K562 (cell line): ENCODE measurements around the gene ABHD8. TPM values are rescaled to one million over a fixed set of nuclear protein-coding genes. Genes with fewer than 3 reads are reported as not detected.

Experiments
- BMI1 ChIP-seq: fragments of 150-350 bp; IDR thresholded peaks from 2 replicates; pipeline ENCODE4 v1.6.1; 2014; ENCODE audit warnings: low read length
- CBX2 ChIP-seq: fragments of 200-600 bp; sonication (generic); IDR thresholded peaks from one replicate; pipeline ENCODE4 v1.6.1; 2012; ENCODE audit warnings: mild to moderate bottlenecking, low read length, inconsistent platforms; ENCODE audit not compliant: insufficient read depth, poor library complexity, severe bottlenecking
- CREM ChIP-seq: IDR thresholded peaks from 2 replicates; pipeline ENCODE4 v1.6.1; 2014; ENCODE audit warnings: antibody characterized with exemption, low read depth
- CTBP1 ChIP-seq: fragments of 450-650 bp; IDR thresholded peaks from 2 replicates; pipeline ENCODE4 v1.6.1; 2016; ENCODE audit warnings: borderline replicate concordance
- DPF2 ChIP-seq: fragments of 450-650 bp; IDR thresholded peaks from 2 replicates; pipeline ENCODE4 v1.6.1; 2016
- EGR1 ChIP-seq: fragments of 450-650 bp; conservative IDR thresholded peaks from 2 replicates; pipeline ENCODE4 v1.6.1; 2017; ENCODE audit warnings: mild to moderate bottlenecking
- ID3 ChIP-seq, 2 experiments: fragments of 250-450 bp in 1 of 2; fragments of 450-650 bp in 1 of 2; sonication (Bioruptor Pico) in 1 of 2; IDR thresholded peaks; 2 replicates each; pipeline versions ENCODE4 v1.6.1 to v1.8.0; 2016 to 2021; ENCODE audit warnings: mild to moderate bottlenecking in 2 of 2, moderate library complexity in 2 of 2, missing compliant biosample characterization in 1 of 2, missing genetic modification characterization in 1 of 2
- IFI16 ChIP-seq: fragments of 250-450 bp; sonication (Bioruptor Pico); IDR thresholded peaks from 2 replicates; pipeline ENCODE4 v2.1.2; 2022; ENCODE audit warnings: mild to moderate bottlenecking, inconsistent platforms
- ILF3 ChIP-seq: fragments of 450-650 bp; IDR thresholded peaks from 2 replicates; pipeline ENCODE4 v1.6.1; 2018; ENCODE audit warnings: antibody characterized with exemption, mild to moderate bottlenecking, moderate library complexity, borderline replicate concordance
- KLF10 ChIP-seq: fragments of 250-450 bp; sonication (Bioruptor Pico); IDR thresholded peaks from 2 replicates; pipeline ENCODE4 v1.6.1; 2021; ENCODE audit warnings: matching md5 sums
- MEF2D ChIP-seq: conservative IDR thresholded peaks from 2 replicates; pipeline ENCODE4 v1.6.1; 2016; ENCODE audit warnings: low read depth, missing genetic modification characterization, missing compliant biosample characterization
- MEIS2 ChIP-seq: fragments of 450-650 bp; IDR thresholded peaks from 2 replicates; pipeline ENCODE4 v1.6.1; 2014; ENCODE audit warnings: mild to moderate bottlenecking; ENCODE audit not compliant: partially characterized antibody
- PBX2 ChIP-seq, 2 experiments: IDR thresholded peaks in 1 of 2; conservative IDR thresholded peaks in 1 of 2; 2 replicates each; pipeline ENCODE4 v1.6.1; 2016; ENCODE audit warnings: low read depth in 2 of 2, mild to moderate bottlenecking in 1 of 2, missing compliant biosample characterization in 1 of 2, missing genetic modification characterization in 1 of 2, moderate library complexity in 1 of 2
- PHB ChIP-seq: fragments of 250-450 bp; sonication (Bioruptor Pico); IDR thresholded peaks from 2 replicates; pipeline ENCODE4 v1.5.0; 2021
- POLR2AphosphoS2 ChIP-seq: IDR thresholded peaks from 2 replicates; pipeline ENCODE4 v1.6.1; 2012; ENCODE audit warnings: low read length, improper control_type of control experiment
- RFX5 ChIP-seq: IDR thresholded peaks from 2 replicates; pipeline ENCODE4 v1.6.1; 2011; ENCODE audit warnings: low read depth, mild to moderate bottlenecking, improper control_type of control experiment, low read length
- SUPT5H ChIP-seq: fragments of 450-650 bp; IDR thresholded peaks from 2 replicates; pipeline ENCODE4 v1.6.1; 2016
- U2AF1 ChIP-seq: fragments of 200-400 bp; formaldehyde crosslinking; optimal IDR thresholded peaks from 2 replicates; pipeline ENCODE3; 2017; ENCODE audit warnings: mild to moderate bottlenecking, low read depth, low read length, moderate library complexity
- USF2 ChIP-seq: sonication (generic); formaldehyde crosslinking; IDR thresholded peaks from 2 replicates; pipeline ENCODE4 v1.5.0; 2020; ENCODE audit warnings: missing genetic modification reagents
- VEZF1 ChIP-seq: fragments of 200-800 bp; sonication (Bioruptor generic); IDR thresholded peaks from 2 replicates; pipeline ENCODE4 v1.6.1; 2017; ENCODE audit warnings: missing genetic modification characterization, missing compliant biosample characterization
- ZBTB8A ChIP-seq: fragments of 450-650 bp; IDR thresholded peaks from 2 replicates; pipeline ENCODE4 v1.6.1; 2018; ENCODE audit warnings: mild to moderate bottlenecking, moderate library complexity; ENCODE audit not compliant: partially characterized antibody
- ZNF436 ChIP-seq: fragments of 250-450, 450-650 bp; sonication (Bioruptor Pico); formaldehyde crosslinking; IDR thresholded peaks from 2 replicates; pipeline ENCODE4 v1.7.0; 2020; ENCODE audit warnings: mild to moderate bottlenecking
- ZNF79 ChIP-seq: fragments of 250-450 bp; sonication (Bioruptor Pico); IDR thresholded peaks from 2 replicates; pipeline ENCODE4 v1.4.0; 2020; ENCODE audit warnings: low read depth, mild to moderate bottlenecking, moderate library complexity
- ZSCAN29 ChIP-seq: fragments of 450-650 bp; IDR thresholded peaks from 2 replicates; pipeline ENCODE4 v1.6.1; 2017
- polyA plus RNA-seq, 8 experiments: library from polyadenylated mRNA; depleted of rRNA in 4 of 8; stranded (reverse) in 5 of 8; unstranded in 3 of 8; fragments of >200 nt; fragmentation: Nextera tagmentation in 2 of 8; fragmentation: Illumina TruSeq in 1 of 8; extraction: Ambion mirVana in 2 of 8; extraction: Trizol in 1 of 8; gene quantifications; 2 replicates each; pipeline versions ENCODE4 v1.2.1 to v1.2.3, GENCODE V29; 2011 to 2014; ENCODE audit warnings: inconsistent platforms in 1 of 8, missing spikeins in 1 of 8
- total RNA-seq, 7 experiments: library from RNA; depleted of rRNA in 6 of 7; stranded (reverse); fragments of >200 nt in 6 of 7; fragmentation: Illumina TruSeq in 2 of 7; extraction: Trizol in 2 of 7; gene quantifications; 2 replicates each; pipeline versions ENCODE4 v1.2.1 to v1.2.3, GENCODE V29; 2011 to 2021; ENCODE audit warnings: low replicate concordance in 1 of 7

Gene ABHD8
- total and polyA plus RNA-seq, 9 of the 15 experiments (the other 6 are each of a cell fraction or from before 2014, with no cell fraction given), result 0.04 to 6.6 (median 2.0) TPM; not detected in 1

GRCh38 chr19:17333611-17334413, 30.6 kb upstream of the ABHD8 start (continued):
- TF ChIP-seq ID3 (CRISPR knock-in tag; IDR thresholded peaks at IDR 0.05) (no peak), ID3 (tag; IDR thresholded peaks at IDR 0.05) (no peak), CTBP1 (peak; percentile 26; the same call in 1 of the 2 replicates), U2AF1 (no peak), DPF2 (peak; percentile 82), PHB (CRISPR knock-in tag) (no peak), ZSCAN29 (0 out of 2 replicates have a peak, but pooled peaks have one; percentile 35), POLR2AphosphoS2 (no peak), EGR1 (no peak; the same call in 1 of the 2 replicates), MEIS2 (peak; percentile 31), ZNF79 (CRISPR knock-in tag) (no peak), RFX5 (no peak), ZBTB8A (no peak), SUPT5H (peak; percentile 50; the same call in 1 of the 2 replicates), ZNF436 (CRISPR knock-in tag) (no peak), KLF10 (no peak), PBX2 (CRISPR knock-in tag; IDR thresholded peaks at IDR 0.05; ENCODE audit: low read depth) (no peak), PBX2 (tag; conservative IDR thresholded peaks at IDR 0.05; ENCODE audit: low read depth) (no peak; the same call in 1 of the 2 replicates), VEZF1 (no peak), ILF3 (no peak), MEF2D (tag) (no peak), USF2 (CRISPR knock-in tag) (no peak), BMI1 (no peak), CBX2 (no peak), CREM (peak; percentile 57), IFI16 (no peak)
